GM15510 (cell line): ENCODE data around the gene ALAS1.
A peak's percentile ranks its signal among the peaks of the same experiment; 100 is the strongest.

Source experiments
- POLR2A ChIP-seq: IDR thresholded peaks from 3 replicates; pipeline ENCODE4 v1.6.1; 2011; ENCODE audit warnings: borderline replicate concordance; ENCODE audit not compliant: insufficient read length; ENCODE audit errors: extremely low read depth

The ALAS1 gene

GRCh38 chr3:52253314-52254304, 55.6 kb downstream of the ALAS1 start:
- TF ChIP-seq POLR2A: peak; percentile 24

GRCh38 chr3:52254608-52255007, 56.6 kb downstream of the ALAS1 start:
- no peak for TF ChIP-seq POLR2A

GRCh38 chr3:52256159-52256558, 58.2 kb downstream of the ALAS1 start:
- TF ChIP-seq POLR2A: no peak

GRCh38 chr3:52256622-52257021, 58.7 kb downstream of the ALAS1 start:
- no peak for TF ChIP-seq POLR2A

GRCh38 chr3:52257911-52258310, 60.0 kb downstream of the ALAS1 start:
- no peak for TF ChIP-seq POLR2A

GRCh38 chr3:52259035-52259434, 61.1 kb downstream of the ALAS1 start:
- no peak for TF ChIP-seq POLR2A

GRCh38 chr3:52259448-52259847, 61.5 kb downstream of the ALAS1 start:
- TF ChIP-seq POLR2A: no peak

GRCh38 chr3:52262447-52262846, 64.5 kb downstream of the ALAS1 start:
- no peak for TF ChIP-seq POLR2A
